IPS-20b (cell line): ENCODE results near the gene ARHGAP26.

Experiments
- H3K27ac ChIP-seq: one replicate; pipeline ENCODE4 v1.5.1; 2013; ENCODE audit warnings: low read length
- H3K27me3 ChIP-seq: 2 replicates; pipeline ENCODE4 v1.6.1; 2013; ENCODE audit warnings: mild to moderate bottlenecking, low read length, inconsistent platforms; ENCODE audit not compliant: insufficient read depth
- H3K36me3 ChIP-seq: 2 replicates; pipeline ENCODE4 v1.6.1; 2013; ENCODE audit warnings: low read depth, mild to moderate bottlenecking, inconsistent platforms, low read length, moderate library complexity; ENCODE audit not compliant: insufficient read depth
- H3K4me1 ChIP-seq: 2 replicates; pipeline ENCODE4 v1.6.1; 2013; ENCODE audit warnings: mild to moderate bottlenecking, control low read depth, inconsistent platforms, low read length, moderate library complexity; ENCODE audit not compliant: insufficient read depth
- H3K4me3 ChIP-seq: 2 replicates; pipeline ENCODE4 v1.5.1; 2013; ENCODE audit warnings: mild to moderate bottlenecking, low read length, inconsistent platforms
- H3K9ac ChIP-seq: 2 replicates; pipeline ENCODE4 v1.6.1; 2013; ENCODE audit warnings: low read depth, mild to moderate bottlenecking, inconsistent platforms, low read length, moderate library complexity
- H3K9me3 ChIP-seq: 2 replicates; pipeline ENCODE4 v1.6.1; 2013; ENCODE audit warnings: mild to moderate bottlenecking, low read depth, low read length, inconsistent platforms; ENCODE audit not compliant: insufficient read depth

The ARHGAP26 gene

DNA sequence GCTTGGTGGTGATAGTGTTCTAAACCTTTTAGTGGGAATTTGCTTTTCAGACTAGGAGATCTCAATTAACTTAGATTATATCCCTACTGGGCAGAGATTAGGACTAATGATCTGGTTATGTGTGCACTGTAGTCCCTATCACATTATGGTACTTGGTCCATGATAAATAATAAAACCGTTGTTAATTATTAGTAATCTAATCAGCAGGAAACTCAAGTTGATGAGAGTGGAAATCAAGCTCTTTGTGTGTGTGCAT, 262.3 kb downstream of the ARHGAP26 start:
- Histone ChIP-seq H3K27me3 (no peaks in the 10 kb centered on the region), H3K4me1 (peaks cover 11% of the 10 kb centered on the region; the same call in 1 of the 2 replicates), H3K9ac (no peak overlapping the region), H3K4me3 (no peak overlapping the region), H3K9me3 (no peaks in the 10 kb centered on the region), H3K27ac (no peak overlapping the region), H3K36me3 (no peaks in the 10 kb centered on the region)

DNA sequence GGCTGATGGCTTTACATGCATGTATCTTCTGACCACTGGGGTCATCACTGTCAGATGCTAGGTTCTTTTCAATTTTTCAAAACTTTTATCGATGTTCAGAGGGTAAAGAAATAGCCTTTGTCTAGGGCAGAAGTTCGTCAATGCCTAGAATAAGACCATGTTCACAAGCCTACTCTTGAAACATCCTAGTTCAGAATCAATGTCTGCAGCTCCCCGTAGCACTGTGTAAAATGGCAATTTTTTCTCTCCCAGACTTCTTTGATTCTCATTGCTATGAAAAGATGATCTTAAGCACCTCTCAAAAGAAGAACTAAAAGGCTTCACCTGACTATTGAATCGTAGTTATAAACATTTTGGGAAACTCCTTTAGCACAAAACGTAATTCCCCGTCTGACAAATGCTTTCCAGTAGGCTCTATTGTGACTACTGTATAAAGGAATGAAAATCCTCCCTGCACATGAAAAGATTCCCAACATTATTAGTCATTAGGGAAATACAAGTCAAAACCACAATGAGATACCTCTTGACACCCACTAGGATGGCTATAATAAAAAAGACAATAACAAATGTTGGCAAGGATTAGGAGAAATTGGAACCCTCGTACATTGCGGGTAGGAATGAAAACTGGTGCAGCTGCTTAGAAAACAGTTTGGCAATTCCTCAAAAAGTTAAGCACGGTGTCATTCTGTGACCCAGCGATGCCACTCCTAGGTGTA, 263.5 kb downstream of the ARHGAP26 start:
- Histone ChIP-seq H3K36me3 (no peaks in the 10 kb centered on the region), H3K27me3 (no peaks in the 10 kb centered on the region), H3K4me3 (no peak overlapping the region), H3K4me1 (peaks cover 18% of the 10 kb centered on the region; the same call in 1 of the 2 replicates), H3K9ac (no peak overlapping the region), H3K9me3 (no peaks in the 10 kb centered on the region), H3K27ac (no peak overlapping the region)

DNA sequence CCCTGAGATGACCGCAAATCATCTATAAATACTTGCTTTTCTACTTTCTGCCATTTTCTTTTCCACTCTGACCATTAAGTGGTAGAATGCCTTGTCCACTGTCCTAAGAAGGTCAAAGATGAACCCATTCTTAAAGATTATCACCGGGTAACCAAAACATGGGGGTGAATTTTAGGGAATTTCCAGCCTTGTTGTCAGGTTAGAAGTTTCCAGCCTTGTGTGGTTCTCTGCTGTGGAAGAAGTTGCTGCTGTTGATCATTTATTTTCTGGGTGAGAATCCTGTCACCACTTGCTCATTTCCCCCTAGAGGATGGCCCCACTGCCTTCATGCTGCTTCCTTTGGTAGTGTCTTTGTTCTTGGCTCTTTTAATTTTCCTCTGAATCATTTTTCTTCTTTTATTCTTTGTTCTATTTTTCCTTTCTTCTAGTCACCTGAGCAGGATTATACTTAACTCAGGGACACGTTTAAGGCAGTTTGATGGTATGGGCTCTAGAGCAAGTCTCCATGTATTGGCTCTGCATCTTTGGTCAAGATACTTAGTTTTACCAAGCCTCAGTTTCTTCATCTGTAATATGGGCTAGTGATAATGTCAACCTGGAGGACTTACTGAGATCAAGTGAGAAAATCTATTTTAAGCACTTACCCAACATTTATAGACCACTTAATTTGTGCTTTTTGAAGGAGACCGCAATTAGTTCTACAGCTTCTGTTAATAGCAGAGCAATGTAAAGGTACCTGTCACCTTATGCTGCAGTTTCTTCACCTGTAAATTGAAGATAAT, 266.2 kb downstream of the ARHGAP26 start:
- peaks cover 18% of the 10 kb centered on the region; the same call in 1 of the 2 replicates for H3K4me1 ChIP-seq
- H3K9ac ChIP-seq, result no peak overlapping the region
- peak overlapping the region; percentile 76 for H3K27ac ChIP-seq
- no peaks in the 10 kb centered on the region for H3K36me3 ChIP-seq
- no peaks in the 10 kb centered on the region for H3K9me3 ChIP-seq
- H3K27me3 ChIP-seq, result no peaks in the 10 kb centered on the region
- H3K4me3 ChIP-seq, result no peak overlapping the region

DNA sequence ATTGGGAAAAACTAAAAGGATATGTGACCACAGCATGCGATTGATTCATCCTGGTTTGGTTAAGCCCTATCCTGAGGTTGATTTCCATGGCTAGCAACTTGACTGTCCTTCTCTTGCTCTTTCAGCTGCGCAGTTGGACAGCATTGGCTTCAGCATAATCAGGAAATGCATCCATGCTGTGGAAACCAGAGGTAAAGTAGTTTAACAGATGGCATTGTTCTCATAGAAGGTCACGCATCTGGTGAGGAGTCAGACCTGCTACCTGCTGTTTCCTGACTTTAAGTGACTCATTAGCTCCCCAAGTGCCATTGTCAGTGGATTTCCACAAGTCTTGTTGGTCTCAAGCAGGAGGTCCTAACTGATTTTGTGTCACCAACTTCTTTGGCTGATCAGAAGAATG, 266.9 kb downstream of the ARHGAP26 start:
- H3K27me3 ChIP-seq, result no peaks in the 10 kb centered on the region
- peaks cover 18% of the 10 kb centered on the region; the same call in 1 of the 2 replicates for H3K4me1 ChIP-seq
- H3K27ac ChIP-seq, result peak overlapping the region; percentile 86
- 0 out of 2 replicates have a peak overlapping the region, but pooled peaks have one; percentile 1 for H3K4me3 ChIP-seq
- H3K9ac ChIP-seq, result no peak overlapping the region; the same call in 1 of the 2 replicates
- peaks cover 5% of the 10 kb centered on the region; the same call in 1 of the 2 replicates for H3K36me3 ChIP-seq
- no peaks in the 10 kb centered on the region for H3K9me3 ChIP-seq

DNA sequence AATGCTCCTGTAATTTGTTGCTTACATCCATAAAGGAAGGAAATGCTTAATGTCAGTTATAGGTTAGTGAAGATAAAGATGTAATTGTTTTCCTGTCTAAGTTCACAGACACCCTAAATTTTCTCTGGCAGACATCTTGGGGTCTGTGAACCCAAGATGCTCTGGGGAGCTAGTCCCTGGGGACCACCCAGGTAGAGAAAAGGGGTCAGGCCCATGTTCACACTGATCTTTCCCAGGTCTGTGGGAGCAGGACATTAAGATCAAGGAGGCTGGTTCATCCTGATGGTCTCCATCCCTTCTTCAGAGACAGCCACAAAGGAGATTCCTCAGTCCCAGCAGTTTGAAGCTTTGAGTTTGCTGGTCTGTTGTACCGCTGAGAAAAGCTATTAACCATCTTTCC, 267.5 kb downstream of the ARHGAP26 start:
- Histone ChIP-seq H3K4me3 (0 out of 2 replicates have a peak overlapping the region, but pooled peaks have one; percentile 1), H3K27ac (peak overlapping the region; percentile 86), H3K4me1 (peaks cover 18% of the 10 kb centered on the region; the same call in 1 of the 2 replicates), H3K36me3 (peaks cover 7% of the 10 kb centered on the region; the same call in 1 of the 2 replicates), H3K9me3 (no peaks in the 10 kb centered on the region), H3K27me3 (no peaks in the 10 kb centered on the region), H3K9ac (peak overlapping the region; percentile 62; the same call in 1 of the 2 replicates)

DNA sequence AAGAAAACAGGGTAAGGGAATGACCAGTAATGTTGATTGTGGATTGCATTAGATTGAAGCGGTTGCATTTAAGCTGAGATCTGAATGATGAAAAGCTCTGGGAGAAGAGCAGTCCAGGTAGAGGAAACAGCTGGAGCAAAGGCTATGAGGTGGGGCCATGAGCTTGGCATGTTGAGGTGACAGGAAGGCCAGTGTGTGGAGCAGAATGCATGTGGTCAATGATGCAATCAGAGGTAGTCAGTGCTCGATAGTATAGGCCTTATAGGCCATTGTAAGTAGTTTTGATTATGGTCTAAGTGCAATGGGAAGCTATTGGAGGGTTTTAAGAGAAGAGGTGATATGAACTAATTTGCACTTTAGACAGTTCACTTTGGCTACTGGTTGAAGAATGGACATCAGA, 270.4 kb downstream of the ARHGAP26 start:
- Histone ChIP-seq H3K9me3 (no peaks in the 10 kb centered on the region), H3K4me3 (no peak overlapping the region), H3K27me3 (no peaks in the 10 kb centered on the region), H3K36me3 (peaks cover 7% of the 10 kb centered on the region; the same call in 1 of the 2 replicates), H3K9ac (no peak overlapping the region), H3K27ac (no peak overlapping the region), H3K4me1 (peaks cover 15% of the 10 kb centered on the region; the same call in 1 of the 2 replicates)

DNA sequence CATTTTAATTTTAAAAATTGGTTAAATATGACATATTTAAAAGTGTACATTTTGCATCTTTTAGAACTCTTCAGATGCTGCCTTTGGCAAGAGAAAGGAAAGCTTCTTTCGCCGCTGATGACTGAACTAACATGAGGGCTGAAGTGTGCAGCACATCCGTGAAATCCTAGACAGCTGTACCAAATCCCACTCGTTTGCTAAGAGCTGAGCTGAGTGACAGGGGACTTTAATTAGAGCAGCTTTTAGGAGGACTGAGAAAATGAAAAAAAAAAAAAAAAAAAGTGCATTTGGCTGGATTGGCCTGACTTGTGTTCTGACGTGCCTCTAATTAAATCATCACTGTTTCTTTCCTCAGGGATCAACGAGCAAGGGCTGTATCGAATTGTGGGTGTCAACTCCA, 271.3 kb downstream of the ARHGAP26 start:
- no peak overlapping the region for H3K4me3 ChIP-seq
- no peak overlapping the region for H3K27ac ChIP-seq

DNA sequence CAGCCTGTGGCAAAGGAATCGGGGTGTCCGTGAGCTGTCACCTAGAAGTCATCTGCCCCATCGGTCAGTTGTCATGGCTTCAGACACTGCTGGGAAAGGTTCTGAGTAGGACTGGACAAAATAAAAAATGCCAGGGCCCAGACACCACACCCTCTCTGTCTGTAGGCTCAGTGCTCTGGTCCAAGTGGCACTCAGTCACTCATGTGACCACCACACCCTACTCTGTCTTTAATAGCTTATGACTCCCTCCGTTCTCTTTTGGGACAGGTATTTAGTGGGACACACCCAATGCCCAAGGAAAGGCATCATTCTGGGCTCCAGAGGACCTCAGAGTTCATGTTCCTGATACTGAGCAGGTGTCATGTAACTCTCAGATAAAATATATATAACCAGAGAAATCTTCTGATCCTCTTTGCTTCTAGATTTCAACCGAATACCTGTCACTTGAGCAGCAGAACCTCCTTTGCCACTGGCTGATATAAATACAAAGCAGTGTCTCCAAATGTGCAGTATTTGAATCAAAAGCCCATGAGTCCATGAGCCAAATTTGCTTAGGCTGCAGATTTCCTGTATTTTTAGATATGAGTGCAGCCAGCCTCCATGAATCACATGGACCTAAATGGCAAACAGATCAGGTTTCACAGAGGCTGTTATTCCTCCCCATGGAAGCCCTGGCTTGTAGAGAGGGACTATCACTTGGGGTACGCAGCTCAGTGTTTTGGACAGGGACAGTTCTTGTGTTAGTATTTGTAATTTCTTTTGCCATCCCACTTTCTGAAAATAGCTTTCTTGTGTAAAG, 272.0 kb downstream of the ARHGAP26 start:
- no peak overlapping the region for H3K9ac ChIP-seq
- H3K4me3 ChIP-seq, result no peak overlapping the region
- H3K9me3 ChIP-seq, result no peaks in the 10 kb centered on the region
- peaks cover 7% of the 10 kb centered on the region; the same call in 1 of the 2 replicates for H3K36me3 ChIP-seq
- peaks cover 11% of the 10 kb centered on the region; the same call in 1 of the 2 replicates for H3K4me1 ChIP-seq
- H3K27me3 ChIP-seq, result no peaks in the 10 kb centered on the region
- H3K27ac ChIP-seq, result no peak overlapping the region

More for the DNA sequence above, 271.3 kb downstream of the ARHGAP26 start:
- H3K27me3 ChIP-seq, result no peaks in the 10 kb centered on the region
- no peaks in the 10 kb centered on the region for H3K9me3 ChIP-seq
- peaks cover 11% of the 10 kb centered on the region; the same call in 1 of the 2 replicates for H3K4me1 ChIP-seq
- H3K36me3 ChIP-seq, result peaks cover 7% of the 10 kb centered on the region; the same call in 1 of the 2 replicates
- no peak overlapping the region for H3K9ac ChIP-seq

DNA sequence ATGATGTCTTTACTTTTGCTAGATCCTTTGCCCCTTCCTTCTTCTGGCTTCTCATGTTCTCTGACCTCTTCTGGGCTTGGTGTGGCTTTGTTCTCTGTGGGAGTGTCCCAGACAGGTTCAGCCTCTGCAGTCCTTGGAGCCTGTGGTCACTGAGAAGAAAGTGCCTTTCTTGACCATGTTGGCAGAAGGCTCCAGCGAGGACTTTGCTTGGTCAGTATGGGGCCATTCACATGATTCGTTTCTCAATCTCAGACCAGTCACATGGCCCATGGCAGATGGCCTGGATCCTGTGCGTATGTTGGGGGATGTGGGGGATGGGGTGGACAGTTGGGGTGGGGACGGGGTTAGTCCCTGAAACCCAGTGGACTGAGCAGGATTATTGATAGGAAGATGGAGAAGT, 274.1 kb downstream of the ARHGAP26 start:
- Histone ChIP-seq H3K9me3 (no peaks in the 10 kb centered on the region), H3K27ac (no peak overlapping the region), H3K27me3 (no peaks in the 10 kb centered on the region), H3K9ac (no peak overlapping the region), H3K36me3 (peaks cover 7% of the 10 kb centered on the region; the same call in 1 of the 2 replicates), H3K4me3 (no peak overlapping the region), H3K4me1 (no peaks in the 10 kb centered on the region; the same call in 1 of the 2 replicates)

DNA sequence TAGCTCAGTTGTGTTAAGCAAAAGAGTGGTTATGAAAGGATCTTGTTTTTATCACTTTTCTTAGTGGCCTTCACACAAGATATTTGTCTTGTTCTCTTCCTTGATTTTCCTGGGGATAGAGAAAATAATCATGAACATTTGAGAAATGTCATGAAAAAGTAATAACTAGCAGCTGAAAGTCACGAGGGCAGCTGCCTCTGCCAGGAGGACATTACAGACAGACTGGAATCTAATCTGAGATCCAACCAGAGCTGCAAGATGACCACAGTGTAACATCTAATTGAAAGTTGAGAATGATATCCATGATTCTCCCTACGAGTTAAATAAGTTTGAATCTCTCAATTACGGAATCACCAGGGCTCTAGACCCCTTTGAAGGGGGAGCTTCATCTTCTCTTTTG, 274.9 kb downstream of the ARHGAP26 start:
- Histone ChIP-seq H3K9me3 (no peaks in the 10 kb centered on the region), H3K36me3 (peaks cover 7% of the 10 kb centered on the region; the same call in 1 of the 2 replicates), H3K4me1 (no peaks in the 10 kb centered on the region; the same call in 1 of the 2 replicates), H3K9ac (no peak overlapping the region), H3K4me3 (no peak overlapping the region), H3K27me3 (no peaks in the 10 kb centered on the region), H3K27ac (no peak overlapping the region)

DNA sequence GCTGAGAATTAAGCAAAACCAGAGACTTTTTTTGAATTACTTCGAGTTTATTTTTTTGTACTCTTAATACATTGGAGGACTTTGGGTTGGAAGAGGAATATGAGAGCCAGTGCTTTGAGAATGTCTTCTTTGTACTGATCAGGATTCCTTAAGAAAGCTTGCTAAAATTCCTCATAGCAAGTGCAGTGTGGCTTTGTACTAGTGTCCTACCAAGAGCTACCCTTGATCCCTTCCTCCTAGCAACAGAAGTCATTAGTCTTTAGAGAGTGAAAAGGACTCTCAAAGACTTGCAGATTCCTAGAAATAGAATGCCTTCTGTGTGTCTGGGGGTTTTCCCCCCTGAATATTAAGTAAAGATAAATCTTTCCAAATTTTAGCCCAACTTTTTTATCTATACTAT, 276.1 kb downstream of the ARHGAP26 start:
- H3K4me3 ChIP-seq, result no peak overlapping the region
- H3K27ac ChIP-seq, result no peak overlapping the region
- H3K9ac ChIP-seq, result no peak overlapping the region

More for the DNA sequence above, 276.1 kb downstream of the ARHGAP26 start:
- Histone ChIP-seq H3K27me3 (no peaks in the 10 kb centered on the region), H3K36me3 (peaks cover 7% of the 10 kb centered on the region; the same call in 1 of the 2 replicates), H3K9me3 (no peaks in the 10 kb centered on the region), H3K4me1 (peaks cover 3% of the 10 kb centered on the region)
